Left lung (tissue), 10 donors: ENCODE data around the gene CORO1C. TPM values are rescaled to one million over a fixed set of nuclear protein-coding genes. Genes with fewer than 3 reads are reported as not detected.

Experiments
- ATAC-seq: fragments of 200-7000 bp; cut with Tn5 transposase; one replicate; pipeline ENCODE4 v1.9.1; 2020; ENCODE audit warnings: moderate library complexity
- DNase-seq, 4 donors: peaks; one replicate each; pipeline ENCODE4 v3.0.0-alpha.2; 2013 to 2020
- H3K27ac ChIP-seq, 2 donors: fragments of 200-600 bp; sonication (generic) in 1 of 2; one replicate each; pipeline versions ENCODE4 v1.5.0 to v1.8.0; 2020 to 2021
- H3K27me3 ChIP-seq, 2 donors: fragments of 200-600 bp; sonication (generic) in 1 of 2; one replicate each; pipeline versions ENCODE4 v1.5.0 to v1.8.0; 2020 to 2021
- H3K36me3 ChIP-seq, 2 donors: fragments of 200-600 bp; sonication (generic) in 1 of 2; one replicate each; pipeline versions ENCODE4 v1.5.0 to v1.8.0; 2020 to 2021
- H3K4me1 ChIP-seq, 2 donors: fragments of 200-600 bp; one replicate each; pipeline ENCODE4 v1.8.0; 2021
- H3K4me3 ChIP-seq, 2 donors: fragments of 200-600 bp; sonication (generic) in 1 of 2; one replicate each; pipeline versions ENCODE4 v1.5.0 to v1.8.0; 2020 to 2021; ENCODE audit warnings: mild to moderate bottlenecking in 1 of 2
- H3K9me3 ChIP-seq, 2 donors: fragments of 200-600 bp; sonication (generic) in 1 of 2; one replicate each; pipeline versions ENCODE4 v1.5.0 to v1.8.0; 2020 to 2021
- intact Hi-C, 2 donors: fragments of 100-400 bp; cut with DNase I; formaldehyde crosslinking; loops; one replicate each; pipeline versions ENCODE4 v1.11.2 to v1.14.2; 2022
- polyA plus RNA-seq, 6 donors: library from polyadenylated mRNA; unstranded; fragments of 120-200 nt; gene quantifications; one replicate each; pipeline ENCODE4 v1.2.1, GENCODE V29; 2013; ENCODE audit not compliant: insufficient read length in 6 of 6
- total RNA-seq, 2 donors: library from RNA; stranded (reverse); fragmentation: NEBNext Ultra II Directional; extraction: Animal tissue kit (Norgen Biotek cat#: 25700); gene quantifications; one replicate each; pipeline ENCODE4 v1.2.1, GENCODE V29; 2021
- TF ChIP-seq, protein P1 (sequence below), 2 donors: fragments of 200-600 bp; sonication (generic) in 1 of 2; IDR thresholded peaks; one replicate each; pipeline versions ENCODE4 v1.5.0 to v1.8.0; 2021; ENCODE audit warnings: antibody characterized with exemption in 2 of 2
- donor health status: DM: no; HTN: yes; CAD: no.
- donor health status: DM: no; HTN: no; CAD: no.

The CORO1C gene
- total and polyA plus RNA-seq, 8 donors = 77.7 to 282 (median 85.9) TPM

GRCh38 chr12:108641446-108642268 is 89.7 kb downstream of the CORO1C start:
- DNase-seq = no peak
- Histone ChIP-seq H3K27ac (peak overlapping the region; percentile 29 to 58), H3K9me3 (no peaks in the 10 kb centered on the region), H3K36me3 (peaks cover 0 to 20% of the 10 kb centered on the region in 2 donors), H3K4me3 (no peak overlapping the region), H3K4me1 (peaks cover 51 to 79% of the 10 kb centered on the region in 2 donors), H3K27me3 (no peaks in the 10 kb centered on the region)
- intact Hi-C loops = no loop called here
- TF ChIP-seq, protein P1, sequence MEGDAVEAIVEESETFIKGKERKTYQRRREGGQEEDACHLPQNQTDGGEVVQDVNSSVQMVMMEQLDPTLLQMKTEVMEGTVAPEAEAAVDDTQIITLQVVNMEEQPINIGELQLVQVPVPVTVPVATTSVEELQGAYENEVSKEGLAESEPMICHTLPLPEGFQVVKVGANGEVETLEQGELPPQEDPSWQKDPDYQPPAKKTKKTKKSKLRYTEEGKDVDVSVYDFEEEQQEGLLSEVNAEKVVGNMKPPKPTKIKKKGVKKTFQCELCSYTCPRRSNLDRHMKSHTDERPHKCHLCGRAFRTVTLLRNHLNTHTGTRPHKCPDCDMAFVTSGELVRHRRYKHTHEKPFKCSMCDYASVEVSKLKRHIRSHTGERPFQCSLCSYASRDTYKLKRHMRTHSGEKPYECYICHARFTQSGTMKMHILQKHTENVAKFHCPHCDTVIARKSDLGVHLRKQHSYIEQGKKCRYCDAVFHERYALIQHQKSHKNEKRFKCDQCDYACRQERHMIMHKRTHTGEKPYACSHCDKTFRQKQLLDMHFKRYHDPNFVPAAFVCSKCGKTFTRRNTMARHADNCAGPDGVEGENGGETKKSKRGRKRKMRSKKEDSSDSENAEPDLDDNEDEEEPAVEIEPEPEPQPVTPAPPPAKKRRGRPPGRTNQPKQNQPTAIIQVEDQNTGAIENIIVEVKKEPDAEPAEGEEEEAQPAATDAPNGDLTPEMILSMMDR (IDR thresholded peaks at IDR 0.05) = no peak
- ATAC-seq = peak; percentile 6

DNA sequence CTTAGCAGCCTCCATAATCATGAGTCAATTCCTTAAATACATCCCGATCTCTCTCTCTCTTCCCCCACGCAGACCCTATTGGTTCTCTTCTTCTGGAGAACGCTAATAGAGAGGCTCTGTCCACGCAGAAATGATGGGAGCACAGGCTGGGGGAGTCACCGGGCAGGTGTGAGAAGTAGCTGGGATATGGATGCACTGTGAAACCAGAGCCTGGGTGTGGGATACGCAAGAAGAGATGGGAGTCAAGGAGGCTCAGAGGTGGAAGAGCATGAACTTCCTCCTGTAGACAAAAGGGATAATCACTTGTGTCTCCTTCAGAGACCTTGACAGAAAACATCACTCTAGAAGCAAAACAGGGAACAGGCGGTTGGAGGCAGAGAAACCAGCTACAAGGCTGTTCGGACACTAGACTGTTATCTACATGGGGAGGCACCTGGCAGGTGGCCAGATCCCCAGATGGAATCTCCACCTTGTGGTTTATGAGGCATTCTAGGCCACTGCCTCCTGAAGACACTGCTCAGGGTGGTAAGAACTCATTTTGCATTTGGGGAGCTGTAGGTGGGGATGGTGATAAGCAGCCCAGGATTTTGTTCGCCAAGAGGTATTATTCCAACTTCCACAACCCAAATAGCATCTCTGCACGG is 90.4 kb downstream of the CORO1C start:
- H3K4me1 ChIP-seq = peaks cover 46 to 83% of the 10 kb centered on the region in 2 donors
- H3K4me3 ChIP-seq = no peak overlapping the region
- ATAC-seq (no peak), DNase-seq (no peak)
- H3K27ac ChIP-seq = peak overlapping the region in 1 of 2 donors; percentile 58
- intact Hi-C loops = no loop called here
- H3K9me3 ChIP-seq = no peaks in the 10 kb centered on the region
- H3K27me3 ChIP-seq = no peaks in the 10 kb centered on the region
- TF ChIP-seq, protein P1 (IDR thresholded peaks at IDR 0.05) = no peak
- peaks cover 0 to 13% of the 10 kb centered on the region in 2 donors for H3K36me3 ChIP-seq

DNA sequence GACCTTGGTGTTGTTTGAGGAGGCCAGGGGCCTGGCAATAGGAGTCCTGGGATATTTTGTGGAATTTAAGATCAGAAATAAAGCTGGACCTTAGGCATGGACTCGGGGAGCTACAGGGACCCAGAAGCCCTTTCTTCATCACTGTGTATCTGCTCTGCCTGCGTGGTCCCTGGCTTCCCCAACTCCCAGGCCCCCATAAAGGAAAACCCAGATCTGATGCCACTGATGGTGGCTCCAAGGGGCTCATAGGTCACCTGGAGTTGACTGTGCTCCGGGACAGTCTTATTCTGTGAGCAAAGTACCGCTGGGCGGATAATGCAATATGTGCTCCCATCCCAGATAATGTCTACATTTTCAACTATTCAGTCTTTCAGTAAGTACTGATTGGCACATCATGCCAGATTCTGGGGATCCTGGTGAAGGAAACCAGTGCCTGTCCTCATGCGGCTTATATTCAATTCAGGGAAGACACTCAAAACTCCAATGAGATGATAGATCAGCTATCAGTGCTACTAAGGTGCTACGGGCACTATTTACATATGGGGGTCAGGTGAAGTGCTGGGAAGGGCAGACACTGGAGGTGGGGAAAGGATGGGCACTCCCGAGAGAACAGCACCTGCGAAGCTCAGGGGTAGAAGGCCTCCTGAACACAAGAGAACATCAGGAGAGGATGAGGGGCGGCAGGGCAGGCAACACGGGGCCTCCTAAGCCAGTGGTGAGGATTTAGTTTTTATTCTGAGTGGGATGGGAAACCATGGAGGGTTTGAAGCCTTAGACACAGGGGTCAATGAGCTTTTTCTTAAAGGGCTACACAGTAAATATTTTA is 92.1 kb downstream of the CORO1C start:
- ATAC-seq = no peak
- Histone ChIP-seq H3K36me3 (no peaks in the 10 kb centered on the region), H3K27ac (peak overlapping the region; percentile 39 to 56), H3K4me3 (no peak overlapping the region), H3K4me1 (peaks cover 41 to 83% of the 10 kb centered on the region in 2 donors), H3K27me3 (no peaks in the 10 kb centered on the region), H3K9me3 (no peaks in the 10 kb centered on the region)
- intact Hi-C loops = no loop called here
- DNase-seq = no peak
- TF ChIP-seq, protein P1 (IDR thresholded peaks at IDR 0.05) = no peak

GRCh38 chr12:108638141-108638827 is 93.0 kb downstream of the CORO1C start:
- Histone ChIP-seq H3K4me3 (no peak overlapping the region), H3K4me1 (peaks cover 32 to 83% of the 10 kb centered on the region in 2 donors), H3K36me3 (no peaks in the 10 kb centered on the region), H3K27me3 (no peaks in the 10 kb centered on the region), H3K27ac (peak overlapping the region; percentile 39 to 56), H3K9me3 (no peaks in the 10 kb centered on the region)
- TF ChIP-seq, protein P1 (IDR thresholded peaks at IDR 0.05) = no peak
- intact Hi-C loops = no loop called here
- ATAC-seq (no peak), DNase-seq (no peak)
